Neural crest cell (in vitro differentiated cells): ENCODE results near the gene LRCH3. TPM values are rescaled to one million over a fixed set of nuclear protein-coding genes. Genes with fewer than 3 reads are reported as not detected.

Source experiments
- DNase-seq: peaks from one replicate; pipeline ENCODE4 v3.0.0; 2021; ENCODE audit warnings: low read depth, mixed read lengths, low spot score
- H3K27ac Mint-ChIP-seq: one replicate; pipeline ENCODE4 v1.8.0; 2021; ENCODE audit warnings: mild to moderate bottlenecking, mixed read lengths; ENCODE audit not compliant: unreplicated experiment
- H3K27me3 Mint-ChIP-seq: 2 replicates; pipeline ENCODE4 v1.8.0; 2021; ENCODE audit warnings: low read depth, mild to moderate bottlenecking, mixed read lengths
- H3K36me3 Mint-ChIP-seq: 2 replicates; pipeline ENCODE4 v1.8.0; 2021; ENCODE audit warnings: low read depth, mild to moderate bottlenecking, mixed read lengths
- H3K4me1 Mint-ChIP-seq: 2 replicates; pipeline ENCODE4 v1.8.0; 2021; ENCODE audit warnings: mixed read lengths
- H3K4me3 Mint-ChIP-seq: one replicate; pipeline ENCODE4 v1.8.0; 2021; ENCODE audit warnings: mild to moderate bottlenecking, mixed read lengths
- H3K9me3 Mint-ChIP-seq: 2 replicates; pipeline ENCODE4 v1.8.0; 2021; ENCODE audit warnings: mixed read lengths
- CTCF ChIP-seq: fragments of 200-600 bp; sonication (generic); conservative IDR thresholded peaks from 2 replicates; pipeline ENCODE4 v1.5.0; 2021; ENCODE audit warnings: antibody characterized with exemption, mild to moderate bottlenecking
- total RNA-seq: library from RNA; stranded (reverse); gene quantifications from 2 replicates; pipeline ENCODE4 v1.2.1, GENCODE V29; 2021

Gene LRCH3
- total RNA-seq, 1 donor from 2014 or later = 69.0 TPM

GRCh38 chr3:197749315-197749600, 41.8 kb upstream of the LRCH3 start:
- peak overlapping the region; percentile 66 for H3K27ac Mint-ChIP-seq

GRCh38 chr3:197749601-197750395, 41.3 kb upstream of the LRCH3 start, which contains the start of gene FYTTD1:
Gene FYTTD1, plus strand, starts transcription at chr3:197749883. Its CDS starts 89 bp downstream, at chr3:197749972.
- H3K27me3 Mint-ChIP-seq = no peaks in the 10 kb centered on the region
- H3K27ac Mint-ChIP-seq = peak within 1 kb of the TSS; percentile 66
- H3K9me3 Mint-ChIP-seq = no peaks in the 10 kb centered on the region
- peaks cover 43% of the 10 kb centered on the region for H3K4me1 Mint-ChIP-seq
- DNase-seq = peak; percentile 77
- H3K36me3 Mint-ChIP-seq = no peaks in the 10 kb centered on the region
- peak within 1 kb of the TSS; percentile 97 for H3K4me3 Mint-ChIP-seq
- peak; percentile 50 for TF ChIP-seq CTCF

More at GRCh38 chr3:197749315-197749600, 41.8 kb upstream of the LRCH3 start:
- H3K9me3 Mint-ChIP-seq = no peaks in the 10 kb centered on the region
- TF ChIP-seq CTCF = no peak
- H3K4me1 Mint-ChIP-seq = peaks cover 43% of the 10 kb centered on the region
- H3K27me3 Mint-ChIP-seq = no peaks in the 10 kb centered on the region
- peak overlapping the region; percentile 97 for H3K4me3 Mint-ChIP-seq
- H3K36me3 Mint-ChIP-seq = no peaks in the 10 kb centered on the region
- DNase-seq = no peak

GRCh38 chr3:197750396-197750831, 40.6 kb upstream of the LRCH3 start:
- peak overlapping the region; percentile 25 for H3K27ac Mint-ChIP-seq
- DNase-seq = peak; percentile 46
- TF ChIP-seq CTCF = peak; percentile 12
- H3K27me3 Mint-ChIP-seq = no peaks in the 10 kb centered on the region
- H3K4me3 Mint-ChIP-seq = peak overlapping the region; percentile 92
- H3K9me3 Mint-ChIP-seq = no peaks in the 10 kb centered on the region
- H3K4me1 Mint-ChIP-seq = peaks cover 43% of the 10 kb centered on the region
- H3K36me3 Mint-ChIP-seq = no peaks in the 10 kb centered on the region

DNA sequence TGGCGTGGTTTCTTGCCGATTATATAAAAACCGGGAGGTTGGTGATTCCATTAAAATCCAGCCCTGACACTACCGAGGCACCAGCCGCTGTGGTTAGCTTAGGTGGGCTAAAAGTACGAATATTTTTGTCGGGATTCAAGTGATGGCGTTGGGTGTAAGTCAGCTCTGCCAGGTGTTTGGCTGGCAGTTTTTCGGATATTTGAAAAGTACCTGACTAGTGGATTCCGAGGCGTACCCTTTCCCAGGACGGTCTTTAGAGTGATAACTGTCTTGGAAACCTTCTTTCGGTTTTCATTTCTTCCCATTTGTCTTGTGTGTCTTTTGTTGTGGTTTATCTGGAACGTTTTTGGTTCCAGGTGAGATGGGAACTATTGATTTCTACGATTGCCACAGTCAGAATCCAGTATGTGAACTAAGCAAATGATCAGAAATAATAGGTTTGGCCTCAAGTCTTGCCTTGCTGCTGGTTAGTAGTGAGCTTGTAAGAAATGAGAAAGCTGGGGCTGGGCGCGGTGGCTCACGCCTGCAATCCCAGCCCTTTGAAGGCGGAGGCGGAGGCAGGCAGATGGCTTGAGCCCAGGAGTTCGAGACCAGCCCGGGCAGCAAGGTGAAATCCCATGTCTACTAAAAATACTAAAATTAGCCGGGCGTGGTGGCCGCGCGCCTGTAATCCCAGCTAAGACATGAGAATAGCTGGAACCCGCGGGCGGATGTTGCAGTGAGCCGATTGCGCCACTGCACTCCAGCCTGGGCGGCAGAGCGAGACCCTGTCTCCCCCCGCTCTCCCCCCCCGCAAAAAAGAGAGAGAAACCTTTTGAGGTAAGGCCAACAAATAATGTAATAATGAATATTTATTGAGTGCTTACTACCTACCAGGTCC, 40.0 kb upstream of the LRCH3 start:
- H3K9me3 Mint-ChIP-seq = no peaks in the 10 kb centered on the region
- H3K36me3 Mint-ChIP-seq = no peaks in the 10 kb centered on the region
- H3K27ac Mint-ChIP-seq = peak overlapping the region; percentile 25
- no peak for TF ChIP-seq CTCF
- H3K4me1 Mint-ChIP-seq = peaks cover 43% of the 10 kb centered on the region
- H3K27me3 Mint-ChIP-seq = no peaks in the 10 kb centered on the region
- peak; percentile 5 for DNase-seq
- H3K4me3 Mint-ChIP-seq = peak overlapping the region; percentile 92

DNA sequence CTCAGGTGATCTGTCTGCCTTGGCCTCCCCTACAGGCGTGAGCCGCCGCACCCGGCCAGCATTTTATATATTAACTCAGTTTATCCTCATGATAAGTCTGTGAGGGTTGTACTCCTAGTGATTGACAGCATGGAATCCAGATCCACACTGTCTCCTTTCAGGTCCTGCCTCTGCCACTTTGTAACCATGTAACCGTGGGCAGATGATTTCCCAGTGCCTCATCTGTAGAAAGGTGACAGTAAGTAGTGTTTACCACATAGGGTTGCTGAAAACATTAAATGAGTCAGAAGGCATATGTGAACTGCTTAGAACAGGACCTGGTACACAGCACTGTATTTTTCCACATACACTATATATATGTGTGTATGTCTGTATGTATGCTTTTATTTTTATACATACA, 38.9 kb upstream of the LRCH3 start:
- H3K4me3 Mint-ChIP-seq = peak overlapping the region; percentile 88
- H3K9me3 Mint-ChIP-seq = no peaks in the 10 kb centered on the region
- H3K27ac Mint-ChIP-seq = no peak overlapping the region
- peaks cover 40% of the 10 kb centered on the region for H3K4me1 Mint-ChIP-seq
- DNase-seq = no peak
- peaks cover 3% of the 10 kb centered on the region for H3K36me3 Mint-ChIP-seq
- H3K27me3 Mint-ChIP-seq = no peaks in the 10 kb centered on the region
- TF ChIP-seq CTCF = no peak
